ENCODE data around the gene FANCI. TPM values are rescaled to one million over a fixed set of nuclear protein-coding genes. Genes with fewer than 3 reads are reported as not detected.
A peak's percentile ranks its signal among the peaks of the same experiment; 100 is the strongest.
"Not testable (repeated sequence)": the region's sequence is repeated elsewhere in the genome, so short reads cannot be mapped to it uniquely, and the experiment has no call there.

FANCI gene
- total RNA-seq, 1 donor from 2014 or later: 29.5 TPM

DNA sequence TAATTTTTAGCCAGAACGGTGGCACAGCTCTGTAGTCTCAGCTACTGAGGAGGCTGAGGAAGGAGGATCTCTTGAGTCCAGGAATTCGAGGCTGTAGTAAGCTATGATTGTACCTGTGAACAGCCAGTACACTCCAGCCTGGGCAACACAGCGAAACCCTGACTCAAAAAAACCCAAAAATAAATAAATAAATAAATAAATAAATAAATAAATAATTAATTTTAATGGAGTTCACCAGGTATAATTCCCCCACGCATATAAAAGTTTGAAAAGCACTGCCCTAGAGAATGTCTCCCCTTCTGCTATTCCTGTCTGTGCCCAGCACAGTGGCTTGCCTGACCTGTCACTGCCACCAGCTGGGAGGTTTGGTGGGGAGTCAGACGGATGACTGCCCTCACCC, 18.2 kb upstream of the FANCI start:
- no peak for DNase-seq

DNA sequence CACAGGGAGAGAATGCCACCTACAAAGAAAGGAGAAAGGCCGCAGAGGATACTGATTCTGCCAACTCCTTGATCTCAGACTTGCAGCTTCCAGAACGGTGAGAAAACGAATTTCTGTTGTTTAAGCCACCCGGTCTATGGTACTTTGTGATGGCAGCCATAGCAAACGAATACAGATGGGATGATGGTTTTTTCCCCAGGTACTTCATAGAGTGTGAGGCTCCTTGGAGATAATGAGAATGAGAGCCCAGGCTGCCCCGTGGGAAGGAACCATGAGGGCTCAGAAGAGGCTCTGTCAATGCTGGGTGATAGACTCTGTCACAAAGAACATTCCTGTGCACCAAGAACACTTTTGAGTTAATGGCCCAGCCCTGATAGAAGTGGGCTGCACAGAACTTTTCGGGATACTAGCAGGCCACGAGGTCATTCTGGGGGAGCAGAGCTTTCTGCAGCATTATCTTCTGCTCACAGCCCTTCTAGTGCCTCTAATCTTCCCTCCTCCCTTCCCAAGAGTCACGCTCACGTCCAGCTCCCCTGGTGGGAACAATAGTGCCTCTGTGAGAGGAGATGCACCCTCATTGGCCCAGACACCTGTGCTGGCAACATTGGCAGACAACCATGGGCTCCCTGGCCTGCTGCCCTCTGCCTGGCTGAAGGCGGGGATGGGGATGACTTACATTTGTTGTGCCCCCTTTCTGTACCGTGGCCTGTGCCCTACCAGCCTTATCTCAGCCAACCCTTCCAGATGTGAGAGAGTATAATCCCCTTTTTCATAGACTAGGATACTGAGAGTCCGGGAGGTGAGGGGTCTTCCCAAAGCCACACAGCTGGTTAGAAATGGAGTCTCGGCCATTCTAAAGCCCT, 17.2 kb upstream of the FANCI start:
- no peak for DNase-seq

DNA sequence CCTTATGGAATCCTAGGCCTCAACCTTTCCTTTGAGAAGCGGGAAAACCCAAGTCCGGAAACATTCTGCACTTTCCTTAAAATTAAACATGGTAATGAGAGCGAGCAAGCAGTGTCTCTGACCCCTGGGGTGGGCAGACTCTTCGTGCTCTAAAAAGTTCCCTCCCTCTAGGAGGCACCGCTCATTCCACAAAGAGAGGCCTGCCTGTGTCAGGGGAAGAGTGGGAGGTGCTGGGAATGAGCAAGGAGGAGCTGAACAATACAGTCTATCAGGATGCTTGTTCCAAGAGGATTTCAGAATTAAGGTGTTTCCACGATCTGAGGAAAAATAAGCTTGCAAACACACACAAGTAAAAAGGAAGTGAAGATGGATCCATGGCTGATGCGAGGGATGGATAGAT, 16.4 kb upstream of the FANCI start:
- DNase-seq: no peak

DNA sequence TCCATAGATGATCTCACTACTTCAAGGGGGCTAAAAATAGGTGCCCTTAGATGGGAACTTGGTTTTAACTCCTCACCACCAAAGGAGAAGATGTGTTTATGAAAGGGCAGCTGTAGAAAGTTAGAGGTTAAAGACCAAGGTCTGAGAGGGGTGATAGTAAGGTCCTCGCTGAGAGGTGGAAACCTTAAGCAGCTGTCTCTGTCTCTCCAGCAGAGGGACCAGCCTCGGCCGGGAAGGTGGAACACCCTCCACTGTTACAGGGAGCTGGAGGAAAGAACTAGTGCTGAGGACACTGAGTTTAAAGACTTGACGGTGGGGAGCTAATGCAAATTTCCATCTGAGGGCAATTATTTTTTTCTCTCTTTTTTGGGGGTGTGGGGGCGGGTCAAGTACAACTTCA, 13.5 kb upstream of the FANCI start:
- DNase-seq: no peak

DNA sequence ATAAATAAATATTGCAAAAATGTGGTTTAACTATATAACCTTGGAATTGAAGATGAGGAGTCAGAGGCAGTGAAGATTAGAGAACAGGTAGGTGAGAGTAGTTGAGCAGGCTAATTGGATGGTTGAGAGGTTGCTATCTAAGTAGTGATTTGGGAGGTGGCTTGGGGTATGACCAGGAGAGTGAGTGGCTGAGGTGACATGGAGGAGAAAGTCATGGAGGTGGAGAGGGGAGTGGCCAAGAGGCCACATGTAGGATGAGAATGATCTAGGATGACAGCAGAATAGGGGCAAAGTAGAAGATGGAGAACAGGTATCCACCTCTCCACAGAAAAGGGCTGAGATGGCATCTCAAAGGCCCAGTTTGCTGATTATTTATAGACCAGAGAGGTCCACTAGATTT, 11.9 kb upstream of the FANCI start:
- DNase-seq: no peak

DNA sequence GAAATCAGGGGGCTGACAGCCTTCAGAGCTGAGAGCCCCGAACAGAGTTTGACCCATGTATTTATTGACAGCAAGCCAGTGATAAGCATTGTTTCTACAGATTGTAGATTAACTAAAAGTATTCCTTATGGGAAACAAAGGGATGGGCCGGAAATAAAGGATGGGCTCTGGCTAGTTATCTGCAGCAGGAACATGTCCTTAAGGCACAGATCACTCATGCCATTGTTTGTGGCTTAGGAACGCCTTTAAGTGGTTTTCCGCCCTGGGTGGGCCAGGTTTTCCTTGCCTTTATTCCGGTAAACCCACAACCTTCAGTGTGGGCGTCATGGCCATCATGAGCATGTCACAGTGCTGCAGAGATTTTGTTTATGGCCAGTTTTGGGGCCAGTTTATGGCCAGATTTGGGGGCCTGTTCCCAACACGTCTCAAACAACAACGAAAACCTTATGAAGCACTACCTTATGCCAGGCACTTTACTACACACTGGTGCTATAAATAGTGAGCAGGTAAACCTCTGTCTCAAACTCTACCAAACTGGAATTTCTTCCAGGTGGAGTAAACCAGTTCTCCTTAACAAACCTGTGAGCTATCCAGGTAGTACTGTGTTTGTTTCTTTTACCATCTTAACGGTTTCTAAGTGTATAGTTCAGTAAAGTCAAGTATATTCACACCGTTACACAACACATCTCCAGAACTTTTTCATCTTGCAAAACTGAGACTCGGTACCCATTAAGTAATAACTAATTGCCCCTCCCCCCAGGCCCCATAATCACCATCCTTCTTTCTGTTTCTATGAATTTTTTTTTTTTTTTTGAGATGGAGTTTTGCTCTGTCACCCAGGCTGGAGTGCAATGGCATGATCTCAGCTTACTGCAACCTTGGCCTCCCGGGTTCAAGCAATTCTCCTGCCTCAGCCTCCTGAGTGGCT, 3.6 kb upstream of the FANCI start:
- DNase-seq: not testable (repeated sequence)

DNA sequence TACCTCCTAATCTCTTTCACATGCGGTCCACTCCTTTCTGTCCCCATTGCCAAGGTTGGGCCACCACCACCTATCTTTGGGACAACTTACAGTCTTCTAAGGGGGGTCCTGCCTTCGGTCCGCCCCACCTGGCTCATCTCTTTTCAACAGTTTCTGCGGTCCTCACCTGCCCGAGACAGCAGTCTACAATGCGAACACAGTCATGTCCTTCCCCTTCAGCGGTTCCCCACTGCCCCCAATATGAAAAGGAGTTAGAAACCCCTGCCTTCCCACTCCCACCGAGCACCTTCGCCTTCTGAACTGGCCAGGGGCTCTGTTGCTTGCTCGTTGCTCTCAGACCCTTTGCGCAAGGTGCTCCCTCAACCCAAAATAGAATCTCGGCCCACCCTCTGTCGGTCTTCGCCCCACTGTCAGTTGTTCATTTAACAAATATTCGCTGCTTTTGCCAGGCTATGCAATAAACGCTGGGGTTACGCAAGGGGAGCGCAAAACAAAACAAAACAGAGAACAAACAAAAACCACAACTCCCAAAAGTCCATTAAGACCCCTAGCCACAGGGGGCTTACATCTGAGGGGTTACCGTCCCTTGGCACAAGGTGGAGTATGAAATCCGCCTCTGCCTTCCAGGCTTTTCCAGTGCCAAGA, 611 bp upstream of the FANCI start:
- DNase-seq: peak; percentile 67

DNA sequence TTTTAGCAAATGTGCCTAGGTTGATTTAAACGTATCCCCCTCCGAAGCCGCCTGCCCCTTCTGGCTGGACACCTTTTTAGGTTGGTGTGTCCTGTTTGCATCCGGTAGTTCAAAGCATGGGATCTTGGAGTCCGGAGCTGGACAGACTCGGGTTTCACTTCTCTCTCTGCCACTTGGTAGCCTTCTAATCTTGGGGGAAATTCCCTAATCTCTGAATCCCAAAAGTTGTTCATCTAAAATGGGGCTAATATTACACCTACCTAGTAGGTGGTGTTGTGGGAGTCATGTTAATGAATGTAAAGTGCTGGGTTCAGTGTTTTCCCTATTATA, 760 bp downstream of the FANCI start:
- no peak for DNase-seq

DNA sequence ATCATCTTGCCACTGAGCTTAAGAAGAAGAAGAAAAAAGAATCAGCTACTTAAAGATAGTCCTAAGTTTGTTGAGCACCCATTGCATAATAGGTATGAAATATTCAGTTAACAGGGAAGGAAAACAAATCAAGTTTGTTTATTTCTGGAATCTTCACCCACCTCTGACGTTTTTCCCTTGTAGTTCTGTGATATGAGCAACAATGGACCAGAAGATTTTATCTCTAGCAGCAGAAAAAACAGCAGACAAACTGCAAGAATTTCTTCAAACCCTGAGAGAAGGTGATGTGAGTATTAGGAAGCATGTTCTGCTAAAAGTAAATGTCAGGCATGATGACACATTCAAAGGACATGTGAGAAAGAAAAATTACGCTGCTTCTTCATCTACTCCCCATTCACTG, 3.7 kb downstream of the FANCI start:
- no peak for DNase-seq

DNA sequence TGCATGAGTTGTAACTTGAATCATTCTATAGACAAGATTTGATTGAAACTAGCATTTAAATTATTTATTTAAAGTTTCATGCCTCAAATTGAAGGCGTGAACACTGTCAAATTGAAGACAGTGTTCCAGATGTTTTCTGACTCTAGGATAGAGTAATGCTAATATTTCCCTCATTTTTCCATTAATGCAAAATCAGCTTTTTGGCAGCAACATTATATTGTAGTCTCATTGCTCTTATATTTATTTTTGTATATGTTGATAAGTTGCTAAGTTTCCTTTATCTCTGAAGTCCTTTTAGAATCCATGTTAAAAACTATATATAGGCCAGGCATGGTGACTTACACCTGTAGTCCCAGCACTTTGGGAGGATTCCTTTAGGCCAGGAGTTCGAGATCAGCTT, 4.8 kb downstream of the FANCI start:
- DNase-seq: no peak

DNA sequence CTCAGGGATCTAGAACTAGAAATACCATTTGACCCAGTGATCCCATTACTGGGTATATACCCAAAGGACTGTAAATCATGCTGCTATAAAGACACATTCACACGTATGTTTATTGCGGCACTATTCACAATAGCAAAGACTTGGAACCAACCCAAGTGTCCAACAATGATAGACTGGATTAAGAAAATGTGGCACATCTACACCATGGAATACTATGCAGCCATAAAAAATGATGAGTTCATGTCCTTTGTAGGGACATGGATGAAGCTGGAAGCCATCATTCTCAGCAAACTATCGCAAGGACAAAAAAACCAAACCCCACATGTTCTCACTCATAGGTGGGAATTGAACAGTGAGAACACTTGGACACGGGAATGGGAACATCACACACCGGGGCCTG, 6.4 kb downstream of the FANCI start:
- not testable (repeated sequence) for DNase-seq

DNA sequence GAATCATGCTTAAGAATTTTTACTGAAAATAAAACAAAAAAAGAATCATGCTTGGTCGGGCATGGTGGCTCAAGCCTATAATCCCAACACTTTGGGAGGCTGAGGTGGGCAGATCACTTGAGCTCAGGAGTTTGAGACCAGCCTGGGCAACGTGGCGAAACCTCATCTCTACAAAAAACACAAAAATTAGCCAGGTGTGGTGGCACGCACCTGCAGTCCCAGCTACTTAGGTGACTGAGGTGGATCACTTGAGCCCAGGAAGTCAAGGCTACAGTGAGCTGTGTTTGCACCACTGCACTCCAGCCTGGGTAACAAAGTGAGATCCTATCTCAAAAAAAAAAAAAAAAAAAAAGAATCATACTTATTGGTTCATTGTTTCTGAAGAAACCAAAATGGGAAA, 33.5 kb downstream of the FANCI start:
- not testable (repeated sequence) for DNase-seq

DNA sequence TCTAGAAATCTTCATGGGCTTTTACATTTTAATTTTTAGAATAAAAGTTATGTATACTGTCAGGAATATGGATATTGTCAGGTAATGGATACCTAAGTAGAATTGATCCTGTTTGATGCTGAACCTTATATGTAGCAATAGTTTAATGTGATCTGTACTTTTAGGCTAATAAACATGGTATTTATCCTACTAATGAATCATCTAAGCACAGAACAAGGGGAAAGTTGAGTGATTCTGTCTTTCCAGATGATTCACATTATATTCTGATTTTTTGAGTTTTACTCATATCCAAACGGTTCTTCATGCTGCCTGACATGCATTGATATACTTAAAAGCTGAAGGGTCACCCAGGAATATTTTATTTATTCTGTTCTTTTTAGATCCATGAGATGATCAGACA, 34.5 kb downstream of the FANCI start:
- no peak for DNase-seq

DNA sequence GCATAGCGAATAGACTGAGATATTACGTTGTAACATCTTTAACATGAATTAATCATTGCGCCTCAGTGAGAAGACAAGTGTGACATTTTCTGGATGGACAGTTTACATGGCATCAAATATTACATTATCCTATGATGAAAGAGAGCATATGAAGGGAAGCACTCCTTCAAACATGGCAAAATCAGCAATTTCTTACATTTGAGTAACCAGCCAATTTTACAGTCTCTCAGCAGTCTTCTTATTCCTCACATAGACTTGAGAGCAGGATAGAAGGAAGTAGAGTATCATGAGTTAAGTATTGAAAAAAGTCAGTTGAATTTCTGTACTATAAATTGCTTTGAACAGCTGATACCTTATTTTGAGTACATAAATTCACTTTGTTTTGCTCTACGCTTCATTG, 38.9 kb downstream of the FANCI start:
- DNase-seq: no peak

DNA sequence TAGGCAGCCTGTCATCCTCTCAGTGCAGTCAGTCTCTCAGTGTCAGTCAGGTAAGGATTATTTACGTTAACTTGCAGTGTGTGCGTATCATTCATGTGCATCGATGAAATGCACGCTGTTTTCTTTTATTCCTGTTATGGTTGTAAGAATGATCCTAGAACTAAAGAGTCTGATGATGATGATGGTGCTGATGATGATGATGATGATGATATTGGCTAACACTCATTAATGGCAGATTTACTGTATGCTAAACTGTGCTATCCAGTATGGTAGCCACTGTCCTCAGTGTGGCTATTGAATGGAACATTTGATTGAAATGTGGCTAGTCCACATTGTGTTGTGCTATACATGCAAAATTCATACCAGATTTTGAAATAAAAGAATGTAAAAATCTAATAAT, 39.4 kb downstream of the FANCI start:
- no peak for DNase-seq

DNA sequence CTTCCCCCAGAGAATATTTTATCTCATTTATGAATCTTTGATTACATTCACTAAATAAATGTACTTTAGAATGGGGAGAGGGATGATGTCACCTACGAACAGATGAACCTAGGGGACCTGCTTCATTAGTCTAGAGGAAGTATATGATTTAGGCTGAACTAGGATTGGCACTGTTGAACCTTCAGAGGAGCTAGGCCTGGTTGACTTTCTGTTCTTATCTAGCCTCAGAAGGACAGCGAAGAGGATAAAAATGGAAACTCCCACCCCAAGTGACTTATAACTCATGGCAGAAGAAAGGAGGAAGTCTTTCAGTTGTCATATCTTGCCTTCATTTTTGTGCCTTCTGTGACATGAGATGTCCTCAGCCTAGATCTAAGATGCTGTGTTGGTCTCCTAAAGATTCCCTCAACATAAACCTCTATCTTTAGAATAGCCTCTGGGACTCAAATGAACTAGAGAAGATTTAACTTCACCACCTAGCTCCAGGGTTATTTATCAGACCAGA, 48.2 kb downstream of the FANCI start:
- no peak for DNase-seq

DNA sequence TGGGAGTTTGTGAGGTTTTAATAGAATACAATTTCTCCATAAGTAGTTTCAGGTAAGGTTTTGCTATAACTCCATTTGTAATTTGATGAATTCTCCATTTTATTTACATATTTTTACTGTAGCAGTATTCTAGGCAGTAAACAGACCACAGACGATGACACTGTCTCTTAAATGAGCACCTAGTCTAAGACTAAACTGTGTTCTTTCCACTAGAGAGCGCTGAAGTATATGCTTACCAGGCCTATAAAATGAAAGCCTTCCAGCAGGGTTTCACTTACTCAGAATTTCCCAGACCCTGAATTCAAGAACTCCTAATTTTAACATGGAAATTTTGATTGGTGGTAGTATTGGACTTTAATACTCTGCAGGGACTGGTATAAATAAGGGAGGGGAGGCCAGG, 49.2 kb downstream of the FANCI start:
- no peak for DNase-seq

DNA sequence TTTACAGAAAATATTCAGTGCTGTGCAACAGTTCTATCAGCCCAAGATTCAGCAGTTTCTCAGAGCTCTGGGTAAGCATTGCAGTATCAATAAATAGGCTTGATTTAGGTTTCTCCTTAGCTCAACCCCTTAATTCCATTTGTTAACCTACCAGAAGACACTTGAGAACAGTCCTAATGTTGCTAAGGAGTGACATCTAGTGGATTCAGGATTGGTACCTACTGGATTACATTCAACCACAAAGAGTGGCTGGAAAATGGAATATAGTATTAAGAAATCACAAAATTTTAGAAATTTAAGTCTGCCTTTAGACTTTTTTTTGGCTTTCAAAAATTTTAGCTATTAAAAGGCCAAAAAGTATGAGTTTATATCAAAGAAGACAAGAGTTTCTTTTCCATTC, 56.1 kb downstream of the FANCI start:
- no peak for DNase-seq

DNA sequence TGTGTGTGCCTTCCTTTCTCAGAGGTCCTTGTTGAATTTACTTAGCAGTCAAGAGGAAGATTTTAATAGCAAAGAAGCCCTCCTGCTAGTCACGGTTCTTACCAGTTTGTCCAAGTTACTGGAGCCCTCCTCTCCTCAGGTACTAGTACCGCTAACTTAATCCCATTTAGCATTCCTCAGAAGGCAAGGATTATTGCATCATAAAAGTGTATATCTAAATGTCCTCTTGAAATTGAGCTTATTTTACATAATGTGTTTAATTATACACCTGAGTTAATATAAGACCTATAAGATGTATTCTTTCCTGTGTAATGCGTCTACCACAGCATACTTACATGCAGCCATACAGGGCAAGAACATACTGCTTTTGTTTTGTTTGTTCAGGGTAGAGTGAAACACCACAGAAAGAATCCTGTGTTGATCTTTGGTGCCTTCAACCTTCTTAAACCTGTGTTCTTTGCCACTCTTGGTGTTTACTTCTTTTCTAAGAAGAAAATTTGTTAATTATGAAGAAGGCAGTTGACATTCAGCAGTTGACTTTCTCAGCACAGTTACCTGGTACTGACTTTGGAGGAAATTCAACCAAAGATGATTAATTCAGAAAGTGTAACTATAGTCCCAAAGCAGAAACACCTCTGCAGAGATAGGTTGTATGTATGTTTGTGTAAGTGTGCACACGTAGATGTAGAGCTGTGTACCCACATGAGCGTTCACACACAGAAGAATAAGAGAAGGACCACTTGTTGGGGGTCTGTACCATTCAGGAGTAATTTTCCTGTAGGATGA, 57.7 kb downstream of the FANCI start:
- no peak for DNase-seq

DNA sequence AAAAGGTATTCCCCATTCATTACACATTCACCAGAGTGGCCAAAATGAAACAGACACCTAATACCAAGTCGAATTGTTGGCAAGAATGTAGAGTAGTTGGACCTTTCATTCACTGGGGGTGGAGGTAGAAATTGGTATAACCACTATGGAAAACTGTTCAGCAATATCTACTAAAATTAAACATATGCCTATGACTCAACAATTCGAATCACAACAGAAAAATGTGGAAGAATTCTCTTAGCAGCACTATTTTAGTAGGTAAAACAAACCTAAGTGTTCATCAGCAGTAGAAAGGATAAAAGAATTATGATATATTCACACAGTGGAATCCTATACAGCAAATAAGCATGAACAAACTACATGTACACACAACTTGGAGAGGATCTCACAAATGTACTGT, 60.2 kb downstream of the FANCI start:
- DNase-seq: no peak

DNA sequence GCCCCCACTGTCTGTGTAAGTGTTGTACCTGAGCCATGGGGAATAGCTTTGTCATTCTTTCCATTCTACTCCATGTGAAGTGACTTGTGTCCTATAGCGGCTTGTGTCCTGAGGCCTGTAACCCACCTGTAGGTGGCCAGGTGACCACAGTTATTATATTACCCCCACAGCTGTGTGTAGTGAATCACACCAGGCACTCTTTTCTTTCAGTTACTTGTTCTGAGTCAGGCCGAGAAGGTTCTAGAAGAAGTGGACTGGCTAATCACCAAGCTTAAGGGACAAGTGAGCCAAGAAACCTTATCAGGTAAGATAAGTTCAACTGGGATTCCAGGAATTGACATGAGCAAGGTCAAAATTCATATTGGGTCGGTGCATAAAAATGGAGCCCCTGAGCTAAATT, 61.6 kb downstream of the FANCI start:
- no peak for DNase-seq

DNA sequence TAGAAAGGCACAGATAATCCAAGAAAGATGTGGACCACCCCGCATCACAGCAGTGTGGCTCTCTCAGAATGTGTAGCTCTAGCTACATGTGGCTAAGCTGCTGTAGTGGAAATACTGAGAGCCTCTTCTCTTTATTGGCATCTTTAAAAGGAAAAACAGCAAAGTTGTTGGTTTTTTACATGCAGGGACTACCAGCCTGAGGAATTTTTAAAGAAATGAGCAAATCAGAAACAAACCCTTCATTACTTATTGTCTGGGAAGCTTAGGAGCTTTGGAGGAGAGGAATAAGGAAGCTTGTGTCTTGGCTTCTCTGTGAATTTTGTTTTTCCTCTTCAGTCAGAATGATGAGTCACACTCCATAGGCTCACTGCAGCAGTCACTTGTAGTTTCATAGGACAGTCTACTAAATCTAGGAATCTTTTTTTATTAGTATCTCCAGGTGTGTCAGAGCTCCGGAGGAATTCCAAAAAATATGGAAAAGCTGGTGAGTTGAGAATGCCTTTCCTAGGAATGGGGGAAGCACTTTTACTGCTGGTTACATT, 63.3 kb downstream of the FANCI start:
- peak; percentile 19 for DNase-seq

Data from skin of body (tissue), 2 donors.